RKO (cell line): ENCODE data around the gene METTL26.

Source experiments
- DNase-seq: peaks from one replicate; pipeline ENCODE4 v3.0.0-alpha.2; 2016; ENCODE audit warnings: low spot score

METTL26 gene

DNA sequence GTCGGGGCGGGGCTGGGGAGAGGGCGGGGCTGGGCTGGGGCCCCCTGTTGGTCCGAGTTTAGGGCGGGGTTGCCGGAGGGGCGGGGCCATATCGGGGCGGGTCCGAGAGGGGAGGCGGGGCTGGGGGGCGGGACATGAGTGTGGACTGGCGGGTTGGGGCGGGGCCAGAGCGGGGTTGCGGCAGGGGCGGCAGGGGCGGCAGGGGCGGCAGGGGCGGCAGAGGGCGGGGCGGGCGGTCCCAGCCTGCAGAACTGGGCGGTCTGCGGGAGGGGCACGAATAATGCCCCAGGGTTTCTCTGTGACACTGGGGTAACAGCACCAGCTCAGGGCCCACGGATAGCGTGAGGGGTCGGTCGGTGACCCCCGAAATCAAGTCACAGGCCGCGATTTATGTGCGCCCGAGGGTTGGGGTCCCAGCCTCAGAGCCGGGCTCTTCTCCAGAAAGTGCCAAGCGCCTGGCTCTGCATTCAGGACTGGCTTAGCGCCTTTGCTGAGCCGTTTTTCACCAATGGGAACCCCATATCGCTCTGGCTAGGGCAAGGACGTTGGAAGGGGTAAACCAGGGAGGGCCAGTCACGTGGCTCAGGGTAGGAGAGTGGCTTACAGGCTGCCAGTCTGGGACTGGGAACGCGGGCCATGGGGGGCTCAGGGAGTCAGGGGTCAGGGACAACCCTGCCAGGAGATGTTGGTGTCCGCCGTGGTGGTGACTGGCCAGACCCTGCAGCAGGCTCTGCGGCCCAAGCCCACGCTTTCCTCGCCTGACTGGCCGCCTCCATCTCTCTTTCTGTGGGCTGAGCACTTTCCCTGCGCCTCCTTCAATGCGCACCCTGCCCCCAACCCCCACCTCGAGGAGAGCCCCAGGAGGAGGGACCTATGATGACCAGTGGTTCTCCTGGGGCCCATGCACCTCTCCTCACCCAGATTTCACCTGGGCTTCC is 1.2 kb upstream of the METTL26 start:
- DNase-seq = no peak

- no peak for DNase-seq
These were observed 416 bp downstream of the METTL26 start for GRCh38 chr16:635573-636205.

- DNase-seq = no peak
These were observed 1.1 kb downstream of the METTL26 start for GRCh38 chr16:634996-635395.

- no peak for DNase-seq
These were observed 1.9 kb downstream of the METTL26 start for GRCh38 chr16:634051-634670.

- DNase-seq = no peak
These were observed 2.6 kb downstream of the METTL26 start for GRCh38 chr16:633336-634050.

DNA sequence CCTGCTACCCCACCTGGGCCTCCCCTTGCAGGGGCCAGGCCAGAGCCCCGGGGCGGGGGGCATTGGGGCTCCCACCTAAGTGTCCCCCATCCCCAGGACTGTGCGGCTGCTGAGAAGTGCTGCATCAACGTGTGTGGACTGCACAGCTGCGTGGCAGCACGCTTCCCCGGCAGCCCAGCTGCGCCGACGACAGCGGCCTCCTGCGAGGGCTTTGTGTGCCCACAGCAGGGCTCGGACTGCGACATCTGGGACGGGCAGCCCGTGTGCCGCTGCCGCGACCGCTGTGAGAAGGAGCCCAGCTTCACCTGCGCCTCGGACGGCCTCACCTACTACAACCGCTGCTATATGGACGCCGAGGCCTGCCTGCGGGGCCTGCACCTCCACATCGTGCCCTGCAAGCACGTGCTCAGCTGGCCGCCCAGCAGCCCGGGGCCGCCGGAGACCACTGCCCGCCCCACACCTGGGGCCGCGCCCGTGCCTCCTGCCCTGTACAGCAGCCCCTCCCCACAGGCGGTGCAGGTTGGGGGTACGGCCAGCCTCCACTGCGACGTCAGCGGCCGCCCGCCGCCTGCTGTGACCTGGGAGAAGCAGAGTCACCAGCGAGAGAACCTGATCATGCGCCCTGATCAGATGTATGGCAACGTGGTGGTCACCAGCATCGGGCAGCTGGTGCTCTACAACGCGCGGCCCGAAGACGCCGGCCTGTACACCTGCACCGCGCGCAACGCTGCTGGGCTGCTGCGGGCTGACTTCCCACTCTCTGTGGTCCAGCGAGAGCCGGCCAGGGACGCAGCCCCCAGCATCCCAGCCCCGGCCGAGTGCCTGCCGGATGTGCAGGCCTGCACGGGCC is 3.4 kb downstream of the METTL26 start:
- DNase-seq = no peak

DNA sequence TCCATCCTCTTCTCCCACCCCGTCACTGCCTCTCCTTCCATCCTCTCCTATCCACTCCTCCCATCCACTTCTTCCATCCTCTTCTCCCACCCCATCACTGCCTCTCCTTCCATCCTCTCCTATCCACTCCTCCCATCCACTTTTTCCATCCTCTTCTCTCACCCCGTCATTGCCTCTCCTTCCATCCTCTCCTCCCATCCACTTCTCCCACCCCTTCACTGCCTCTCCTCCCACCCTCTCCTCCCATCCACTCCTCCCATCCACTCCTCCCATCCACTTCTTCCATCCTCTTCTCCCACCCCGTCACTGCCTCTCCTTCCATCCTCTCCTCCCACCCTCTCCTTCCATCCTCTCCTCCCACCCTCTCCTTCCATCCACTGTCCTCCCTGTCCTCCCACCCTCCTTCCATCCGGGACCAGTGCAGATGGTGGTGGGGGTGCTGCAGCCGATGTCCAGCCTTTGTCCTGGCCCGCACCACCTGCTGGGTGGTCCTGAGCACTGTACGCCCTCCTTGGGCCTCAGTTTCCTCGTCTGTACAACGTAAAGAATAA is 4.2 kb downstream of the METTL26 start:
- DNase-seq = no peak

- no peak for DNase-seq
These were observed 5.2 kb downstream of the METTL26 start, which contains the start of gene WFIKKN1 for GRCh38 chr16:630815-631405. Gene WFIKKN1 (plus strand): TSS chr16:630985. CDS start chr16:631254, 269 bp downstream.

DNA sequence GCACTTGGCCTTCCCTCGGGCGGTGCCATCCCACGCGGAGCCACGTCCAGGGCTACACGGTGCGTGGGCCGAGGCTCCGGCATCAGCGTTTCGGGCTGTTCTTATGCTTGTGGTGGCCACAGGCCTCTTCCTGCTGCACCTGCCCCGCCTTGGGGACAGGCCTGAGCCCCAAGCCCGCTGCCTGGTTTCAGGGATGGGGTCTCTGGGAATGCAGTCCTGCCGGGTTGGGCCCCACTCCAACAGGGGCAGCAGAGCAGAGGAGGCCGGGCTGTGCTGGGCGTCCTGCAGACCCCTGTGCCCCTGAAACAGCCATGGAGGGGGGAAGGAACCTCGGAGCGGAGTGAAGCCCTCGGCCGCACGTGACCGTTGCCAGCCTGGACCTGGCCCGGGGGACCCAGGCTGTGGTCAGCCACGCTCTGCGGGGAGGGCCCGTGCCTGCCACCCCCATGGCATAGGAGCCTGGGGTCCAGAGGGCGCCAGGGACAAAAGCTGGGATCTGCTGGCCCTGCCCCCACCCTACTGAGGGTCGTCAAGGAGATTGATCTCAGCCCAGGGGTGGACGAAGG is 5.8 kb downstream of the METTL26 start:
- DNase-seq = no peak

DNA sequence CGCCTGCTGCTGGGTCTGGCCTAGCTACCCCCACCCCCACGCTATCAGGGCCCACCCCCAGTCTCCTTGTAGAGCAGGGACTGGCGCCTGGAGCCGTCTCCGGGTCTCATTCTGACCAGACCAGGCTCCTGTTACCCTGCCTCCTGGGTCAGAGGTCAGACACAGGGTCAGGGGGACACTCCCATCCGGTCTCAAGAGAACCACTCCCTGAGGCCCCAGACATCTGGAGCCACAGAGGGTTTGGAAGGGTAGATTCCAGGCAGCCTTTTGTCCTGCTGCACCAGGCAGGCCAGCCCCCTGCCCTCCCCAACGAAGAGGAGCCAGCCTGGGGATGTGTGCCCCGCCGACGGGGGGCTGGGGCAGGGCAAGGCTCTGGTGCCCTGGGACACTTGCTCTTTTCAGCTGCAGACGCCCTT is 6.3 kb downstream of the METTL26 start:
- no peak for DNase-seq

GRCh38 chr16:629185-629832 is 6.8 kb downstream of the METTL26 start:
- DNase-seq = no peak

DNA sequence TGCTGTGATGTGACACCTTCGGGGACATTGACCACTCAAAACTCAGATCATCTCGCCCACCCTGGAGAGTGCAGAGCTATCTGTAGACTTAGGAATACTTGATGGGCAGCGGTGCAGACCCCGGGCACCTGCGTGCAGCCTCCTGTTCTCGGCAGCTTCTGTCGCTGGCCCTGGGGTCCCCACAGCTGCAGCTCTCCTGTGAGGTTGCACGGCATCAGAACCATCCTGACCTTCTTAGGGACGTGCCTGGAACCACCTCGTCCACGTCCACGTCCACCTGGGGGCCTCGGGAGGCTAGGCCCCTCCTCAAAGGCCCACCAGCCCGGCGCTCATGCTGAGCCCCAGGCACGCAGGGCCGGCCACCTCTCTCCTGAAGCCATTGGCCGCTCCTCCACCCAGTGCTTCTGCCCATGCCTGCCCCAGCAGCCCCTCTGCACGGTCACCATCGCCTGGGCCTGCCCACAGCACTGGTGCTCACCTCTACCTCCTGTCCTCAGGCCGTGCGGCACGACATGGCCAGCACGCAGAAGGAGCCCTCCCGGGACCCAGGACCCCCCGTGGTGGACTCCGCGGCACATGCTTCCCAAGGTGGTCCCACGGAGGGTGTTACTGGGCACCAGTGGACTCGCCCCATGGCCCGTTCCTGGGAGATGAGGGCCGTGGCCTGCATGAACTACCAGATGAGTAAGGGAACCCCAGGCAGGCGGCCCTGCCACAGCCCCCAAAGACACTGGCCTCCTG is 7.6 kb downstream of the METTL26 start:
- no peak for DNase-seq

GRCh38 chr16:627454-628239 is 8.5 kb downstream of the METTL26 start:
- no peak for DNase-seq

- peak; percentile 97 for DNase-seq
These were observed 9.2 kb downstream of the METTL26 start for GRCh38 chr16:626787-627453.

- no peak for DNase-seq
These were observed 9.9 kb downstream of the METTL26 start for GRCh38 chr16:625977-626765.

GRCh38 chr16:625117-625976 is 10.8 kb downstream of the METTL26 start:
- no peak for DNase-seq
